ENCODE measurements around the gene CSNK1E. TPM values are rescaled to one million over a fixed set of nuclear protein-coding genes. Genes with fewer than 3 reads are reported as not detected.

CSNK1E gene
- total and polyA plus RNA-seq, 9 of the 15 experiments (the other 6 are each of a cell fraction or from before 2014, with no cell fraction given), result 2.7 to 70.0 (median 41.3) TPM

GRCh38 chr22:38353142-38353629 lies 36.0 kb upstream of the CSNK1E start (continued):
- TF ChIP-seq, protein P1, sequence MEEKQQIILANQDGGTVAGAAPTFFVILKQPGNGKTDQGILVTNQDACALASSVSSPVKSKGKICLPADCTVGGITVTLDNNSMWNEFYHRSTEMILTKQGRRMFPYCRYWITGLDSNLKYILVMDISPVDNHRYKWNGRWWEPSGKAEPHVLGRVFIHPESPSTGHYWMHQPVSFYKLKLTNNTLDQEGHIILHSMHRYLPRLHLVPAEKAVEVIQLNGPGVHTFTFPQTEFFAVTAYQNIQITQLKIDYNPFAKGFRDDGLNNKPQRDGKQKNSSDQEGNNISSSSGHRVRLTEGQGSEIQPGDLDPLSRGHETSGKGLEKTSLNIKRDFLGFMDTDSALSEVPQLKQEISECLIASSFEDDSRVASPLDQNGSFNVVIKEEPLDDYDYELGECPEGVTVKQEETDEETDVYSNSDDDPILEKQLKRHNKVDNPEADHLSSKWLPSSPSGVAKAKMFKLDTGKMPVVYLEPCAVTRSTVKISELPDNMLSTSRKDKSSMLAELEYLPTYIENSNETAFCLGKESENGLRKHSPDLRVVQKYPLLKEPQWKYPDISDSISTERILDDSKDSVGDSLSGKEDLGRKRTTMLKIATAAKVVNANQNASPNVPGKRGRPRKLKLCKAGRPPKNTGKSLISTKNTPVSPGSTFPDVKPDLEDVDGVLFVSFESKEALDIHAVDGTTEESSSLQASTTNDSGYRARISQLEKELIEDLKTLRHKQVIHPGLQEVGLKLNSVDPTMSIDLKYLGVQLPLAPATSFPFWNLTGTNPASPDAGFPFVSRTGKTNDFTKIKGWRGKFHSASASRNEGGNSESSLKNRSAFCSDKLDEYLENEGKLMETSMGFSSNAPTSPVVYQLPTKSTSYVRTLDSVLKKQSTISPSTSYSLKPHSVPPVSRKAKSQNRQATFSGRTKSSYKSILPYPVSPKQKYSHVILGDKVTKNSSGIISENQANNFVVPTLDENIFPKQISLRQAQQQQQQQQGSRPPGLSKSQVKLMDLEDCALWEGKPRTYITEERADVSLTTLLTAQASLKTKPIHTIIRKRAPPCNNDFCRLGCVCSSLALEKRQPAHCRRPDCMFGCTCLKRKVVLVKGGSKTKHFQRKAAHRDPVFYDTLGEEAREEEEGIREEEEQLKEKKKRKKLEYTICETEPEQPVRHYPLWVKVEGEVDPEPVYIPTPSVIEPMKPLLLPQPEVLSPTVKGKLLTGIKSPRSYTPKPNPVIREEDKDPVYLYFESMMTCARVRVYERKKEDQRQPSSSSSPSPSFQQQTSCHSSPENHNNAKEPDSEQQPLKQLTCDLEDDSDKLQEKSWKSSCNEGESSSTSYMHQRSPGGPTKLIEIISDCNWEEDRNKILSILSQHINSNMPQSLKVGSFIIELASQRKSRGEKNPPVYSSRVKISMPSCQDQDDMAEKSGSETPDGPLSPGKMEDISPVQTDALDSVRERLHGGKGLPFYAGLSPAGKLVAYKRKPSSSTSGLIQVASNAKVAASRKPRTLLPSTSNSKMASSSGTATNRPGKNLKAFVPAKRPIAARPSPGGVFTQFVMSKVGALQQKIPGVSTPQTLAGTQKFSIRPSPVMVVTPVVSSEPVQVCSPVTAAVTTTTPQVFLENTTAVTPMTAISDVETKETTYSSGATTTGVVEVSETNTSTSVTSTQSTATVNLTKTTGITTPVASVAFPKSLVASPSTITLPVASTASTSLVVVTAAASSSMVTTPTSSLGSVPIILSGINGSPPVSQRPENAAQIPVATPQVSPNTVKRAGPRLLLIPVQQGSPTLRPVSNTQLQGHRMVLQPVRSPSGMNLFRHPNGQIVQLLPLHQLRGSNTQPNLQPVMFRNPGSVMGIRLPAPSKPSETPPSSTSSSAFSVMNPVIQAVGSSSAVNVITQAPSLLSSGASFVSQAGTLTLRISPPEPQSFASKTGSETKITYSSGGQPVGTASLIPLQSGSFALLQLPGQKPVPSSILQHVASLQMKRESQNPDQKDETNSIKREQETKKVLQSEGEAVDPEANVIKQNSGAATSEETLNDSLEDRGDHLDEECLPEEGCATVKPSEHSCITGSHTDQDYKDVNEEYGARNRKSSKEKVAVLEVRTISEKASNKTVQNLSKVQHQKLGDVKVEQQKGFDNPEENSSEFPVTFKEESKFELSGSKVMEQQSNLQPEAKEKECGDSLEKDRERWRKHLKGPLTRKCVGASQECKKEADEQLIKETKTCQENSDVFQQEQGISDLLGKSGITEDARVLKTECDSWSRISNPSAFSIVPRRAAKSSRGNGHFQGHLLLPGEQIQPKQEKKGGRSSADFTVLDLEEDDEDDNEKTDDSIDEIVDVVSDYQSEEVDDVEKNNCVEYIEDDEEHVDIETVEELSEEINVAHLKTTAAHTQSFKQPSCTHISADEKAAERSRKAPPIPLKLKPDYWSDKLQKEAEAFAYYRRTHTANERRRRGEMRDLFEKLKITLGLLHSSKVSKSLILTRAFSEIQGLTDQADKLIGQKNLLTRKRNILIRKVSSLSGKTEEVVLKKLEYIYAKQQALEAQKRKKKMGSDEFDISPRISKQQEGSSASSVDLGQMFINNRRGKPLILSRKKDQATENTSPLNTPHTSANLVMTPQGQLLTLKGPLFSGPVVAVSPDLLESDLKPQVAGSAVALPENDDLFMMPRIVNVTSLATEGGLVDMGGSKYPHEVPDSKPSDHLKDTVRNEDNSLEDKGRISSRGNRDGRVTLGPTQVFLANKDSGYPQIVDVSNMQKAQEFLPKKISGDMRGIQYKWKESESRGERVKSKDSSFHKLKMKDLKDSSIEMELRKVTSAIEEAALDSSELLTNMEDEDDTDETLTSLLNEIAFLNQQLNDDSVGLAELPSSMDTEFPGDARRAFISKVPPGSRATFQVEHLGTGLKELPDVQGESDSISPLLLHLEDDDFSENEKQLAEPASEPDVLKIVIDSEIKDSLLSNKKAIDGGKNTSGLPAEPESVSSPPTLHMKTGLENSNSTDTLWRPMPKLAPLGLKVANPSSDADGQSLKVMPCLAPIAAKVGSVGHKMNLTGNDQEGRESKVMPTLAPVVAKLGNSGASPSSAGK (IDR thresholded peaks at IDR 0.05), result no peak
- TF ChIP-seq CBX1 (IDR thresholded peaks at IDR 0.05; ENCODE audit: low read depth) (peak; percentile 47; the same call in 1 of the 2 replicates), YY1 (IDR thresholded peaks at IDR 0.05; ENCODE audit: borderline replicate concordance in 1 of 3, control insufficient read depth in 1 of 3, extremely low read depth in 1 of 3, insufficient read depth in 3 of 3, insufficient read length in 1 of 3, insufficient replicate concordance in 2 of 3, low read depth in 1 of 3, low read length in 2 of 3) (peak in 1 of 3 experiments; percentile 12), XRCC4 (IDR thresholded peaks at IDR 0.05; ENCODE audit: extremely low read depth, insufficient read depth, insufficient read length) (no peak), RB1 (IDR thresholded peaks at IDR 0.05; ENCODE audit: low read depth) (peak; percentile 73), ZNF224 (CRISPR knock-in tag; IDR thresholded peaks at IDR 0.05) (no peak), POU5F1 (IDR thresholded peaks at IDR 0.05; ENCODE audit: borderline replicate concordance, low read depth, low read length, partially characterized antibody) (no peak), KLF16 (IDR thresholded peaks at IDR 0.05) (0 out of 2 replicates have a peak, but pooled peaks have one; percentile 24), STAG1 (CRISPR knock-in tag; IDR thresholded peaks at IDR 0.05; ENCODE audit: borderline replicate concordance) (peak; percentile 57; the same call in 1 of the 2 replicates), NEUROD1 (IDR thresholded peaks at IDR 0.05; ENCODE audit: borderline replicate concordance, low read depth, low read length, partially characterized antibody) (no peak), FIP1L1 (IDR thresholded peaks at IDR 0.05; ENCODE audit: low read depth, low read length, poor library complexity, severe bottlenecking) (peak; percentile 26), ESRRB (CRISPR knock-in tag; IDR thresholded peaks at IDR 0.05; ENCODE audit: borderline replicate concordance) (no peak), STAT5A (IDR thresholded peaks at IDR 0.05; ENCODE audit: borderline replicate concordance, low read length) (no peak)
- TF ChIP-seq, protein P2, sequence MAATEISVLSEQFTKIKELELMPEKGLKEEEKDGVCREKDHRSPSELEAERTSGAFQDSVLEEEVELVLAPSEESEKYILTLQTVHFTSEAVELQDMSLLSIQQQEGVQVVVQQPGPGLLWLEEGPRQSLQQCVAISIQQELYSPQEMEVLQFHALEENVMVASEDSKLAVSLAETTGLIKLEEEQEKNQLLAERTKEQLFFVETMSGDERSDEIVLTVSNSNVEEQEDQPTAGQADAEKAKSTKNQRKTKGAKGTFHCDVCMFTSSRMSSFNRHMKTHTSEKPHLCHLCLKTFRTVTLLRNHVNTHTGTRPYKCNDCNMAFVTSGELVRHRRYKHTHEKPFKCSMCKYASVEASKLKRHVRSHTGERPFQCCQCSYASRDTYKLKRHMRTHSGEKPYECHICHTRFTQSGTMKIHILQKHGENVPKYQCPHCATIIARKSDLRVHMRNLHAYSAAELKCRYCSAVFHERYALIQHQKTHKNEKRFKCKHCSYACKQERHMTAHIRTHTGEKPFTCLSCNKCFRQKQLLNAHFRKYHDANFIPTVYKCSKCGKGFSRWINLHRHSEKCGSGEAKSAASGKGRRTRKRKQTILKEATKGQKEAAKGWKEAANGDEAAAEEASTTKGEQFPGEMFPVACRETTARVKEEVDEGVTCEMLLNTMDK (IDR thresholded peaks at IDR 0.05; ENCODE audit: borderline replicate concordance, insufficient read depth, low read depth, low read length, poor library complexity, severe bottlenecking), result peak; percentile 92
